DOHH2 (cell line): ENCODE data around the gene XIRP2.

Experiments used
- CTCF ChIP-seq: fragments of 200-600 bp; sonication (generic); IDR thresholded peaks from one replicate; pipeline ENCODE4 v1.5.1; 2014; ENCODE audit warnings: antibody characterized with exemption, mild to moderate bottlenecking, low read depth, low read length; ENCODE audit not compliant: poor library complexity, severe bottlenecking
- EZH2phosphoT487 ChIP-seq: fragments of 200-600 bp; sonication (generic); IDR thresholded peaks from 2 replicates; pipeline ENCODE4 v1.6.1; 2017; ENCODE audit warnings: borderline replicate concordance, mild to moderate bottlenecking, antibody characterized with exemption, low read length, moderate library complexity, mixed read lengths

GRCh38 chr2:166972418-166972817, 84.1 kb downstream of the XIRP2 start:
- TF ChIP-seq CTCF (no peak), EZH2phosphoT487 (no peak)
